ENCODE measurements around the gene TIAM1. TPM values are rescaled to one million over a fixed set of nuclear protein-coding genes. Genes with fewer than 3 reads are reported as not detected.

TIAM1 gene
- total RNA-seq, 1 donor from 2014 or later: 6.6 TPM

GRCh38 chr21:31297806-31298205 lies 46.3 kb downstream of the TIAM1 start:
- no peak overlapping the region for H3K27ac Mint-ChIP-seq (ENCODE audit: unreplicated experiment)
- no peak for DNase-seq (ENCODE audit: low spot score)
- TF ChIP-seq, protein P1, sequence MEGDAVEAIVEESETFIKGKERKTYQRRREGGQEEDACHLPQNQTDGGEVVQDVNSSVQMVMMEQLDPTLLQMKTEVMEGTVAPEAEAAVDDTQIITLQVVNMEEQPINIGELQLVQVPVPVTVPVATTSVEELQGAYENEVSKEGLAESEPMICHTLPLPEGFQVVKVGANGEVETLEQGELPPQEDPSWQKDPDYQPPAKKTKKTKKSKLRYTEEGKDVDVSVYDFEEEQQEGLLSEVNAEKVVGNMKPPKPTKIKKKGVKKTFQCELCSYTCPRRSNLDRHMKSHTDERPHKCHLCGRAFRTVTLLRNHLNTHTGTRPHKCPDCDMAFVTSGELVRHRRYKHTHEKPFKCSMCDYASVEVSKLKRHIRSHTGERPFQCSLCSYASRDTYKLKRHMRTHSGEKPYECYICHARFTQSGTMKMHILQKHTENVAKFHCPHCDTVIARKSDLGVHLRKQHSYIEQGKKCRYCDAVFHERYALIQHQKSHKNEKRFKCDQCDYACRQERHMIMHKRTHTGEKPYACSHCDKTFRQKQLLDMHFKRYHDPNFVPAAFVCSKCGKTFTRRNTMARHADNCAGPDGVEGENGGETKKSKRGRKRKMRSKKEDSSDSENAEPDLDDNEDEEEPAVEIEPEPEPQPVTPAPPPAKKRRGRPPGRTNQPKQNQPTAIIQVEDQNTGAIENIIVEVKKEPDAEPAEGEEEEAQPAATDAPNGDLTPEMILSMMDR (IDR thresholded peaks at IDR 0.05): no peak
- H3K9me3 Mint-ChIP-seq (ENCODE audit: low read depth): no peaks in the 10 kb centered on the region
- H3K4me1 Mint-ChIP-seq (ENCODE audit: low read depth): peaks cover 30% of the 10 kb centered on the region
- no peaks in the 10 kb centered on the region for H3K36me3 Mint-ChIP-seq (ENCODE audit: low read depth)
- no peaks in the 10 kb centered on the region for H3K27me3 Mint-ChIP-seq (ENCODE audit: low read depth)
- no peak overlapping the region for H3K4me3 Mint-ChIP-seq (ENCODE audit: unreplicated experiment)

- H3K4me1 Mint-ChIP-seq (ENCODE audit: low read depth): peaks cover 30% of the 10 kb centered on the region
- no peak overlapping the region for H3K4me3 Mint-ChIP-seq (ENCODE audit: unreplicated experiment)
- H3K9me3 Mint-ChIP-seq (ENCODE audit: low read depth): no peaks in the 10 kb centered on the region
- no peaks in the 10 kb centered on the region for H3K27me3 Mint-ChIP-seq (ENCODE audit: low read depth)
- TF ChIP-seq, protein P1 (IDR thresholded peaks at IDR 0.05): no peak
- no peak overlapping the region for H3K27ac Mint-ChIP-seq (ENCODE audit: unreplicated experiment)
- H3K36me3 Mint-ChIP-seq (ENCODE audit: low read depth): no peaks in the 10 kb centered on the region
- no peak for DNase-seq (ENCODE audit: low spot score)
Observed at GRCh38 chr21:31295676-31296075, 48.4 kb downstream of the TIAM1 start.

GRCh38 chr21:31294691-31295090 lies 49.4 kb downstream of the TIAM1 start:
- peak overlapping the region; percentile 95 for H3K27ac Mint-ChIP-seq (ENCODE audit: unreplicated experiment)
- no peak overlapping the region for H3K4me3 Mint-ChIP-seq (ENCODE audit: unreplicated experiment)
- no peaks in the 10 kb centered on the region for H3K27me3 Mint-ChIP-seq (ENCODE audit: low read depth)
- TF ChIP-seq, protein P1 (IDR thresholded peaks at IDR 0.05): no peak
- H3K4me1 Mint-ChIP-seq (ENCODE audit: low read depth): peaks cover 36% of the 10 kb centered on the region
- no peaks in the 10 kb centered on the region for H3K36me3 Mint-ChIP-seq (ENCODE audit: low read depth)
- no peak for DNase-seq (ENCODE audit: low spot score)
- no peaks in the 10 kb centered on the region for H3K9me3 Mint-ChIP-seq (ENCODE audit: low read depth)

- H3K9me3 Mint-ChIP-seq (ENCODE audit: low read depth): no peaks in the 10 kb centered on the region
- no peaks in the 10 kb centered on the region for H3K27me3 Mint-ChIP-seq (ENCODE audit: low read depth)
- H3K36me3 Mint-ChIP-seq (ENCODE audit: low read depth): no peaks in the 10 kb centered on the region
- H3K27ac Mint-ChIP-seq (ENCODE audit: unreplicated experiment): peak overlapping the region; percentile 95
- TF ChIP-seq, protein P1 (IDR thresholded peaks at IDR 0.05): no peak
- no peak overlapping the region for H3K4me3 Mint-ChIP-seq (ENCODE audit: unreplicated experiment)
- DNase-seq (ENCODE audit: low spot score): no peak
- peaks cover 38% of the 10 kb centered on the region for H3K4me1 Mint-ChIP-seq (ENCODE audit: low read depth)
Observed at GRCh38 chr21:31293986-31294385, 50.1 kb downstream of the TIAM1 start.

DNA sequence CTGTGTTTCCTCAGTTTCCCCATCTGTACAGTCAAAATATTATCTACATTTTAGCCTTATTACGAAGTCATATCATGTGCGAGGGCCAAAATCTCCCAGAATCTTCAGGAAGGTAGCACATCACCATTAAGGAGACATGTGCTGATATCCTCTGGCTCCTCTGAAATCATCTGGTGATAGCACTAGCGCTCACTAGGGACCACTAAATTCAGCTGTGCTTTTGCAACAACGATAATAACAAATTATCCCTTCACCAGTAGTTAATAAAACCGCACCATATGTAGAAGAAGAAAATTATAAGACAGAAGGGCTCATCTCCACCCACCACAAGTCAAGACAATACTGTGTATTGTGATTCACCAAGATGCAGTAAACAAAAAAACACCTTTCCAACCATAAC lies 53.3 kb downstream of the TIAM1 start:
- H3K4me1 Mint-ChIP-seq (ENCODE audit: low read depth): peaks cover 27% of the 10 kb centered on the region

More for the DNA sequence above, 53.3 kb downstream of the TIAM1 start:
- Mint-ChIP-seq H3K4me3 (ENCODE audit: unreplicated experiment) (no peak overlapping the region), H3K36me3 (ENCODE audit: low read depth) (peaks cover 2% of the 10 kb centered on the region), H3K9me3 (ENCODE audit: low read depth) (peaks cover 11% of the 10 kb centered on the region), H3K27ac (ENCODE audit: unreplicated experiment) (no peak overlapping the region), H3K27me3 (ENCODE audit: low read depth) (no peaks in the 10 kb centered on the region)
- TF ChIP-seq, protein P1 (IDR thresholded peaks at IDR 0.05): no peak
- no peak for DNase-seq (ENCODE audit: low spot score)
